Muscle of arm (tissue), 14 donors: ENCODE data around the gene DOCK2. TPM values are rescaled to one million over a fixed set of nuclear protein-coding genes. Genes with fewer than 3 reads are reported as not detected.
"Not testable (repeated sequence)": the region's sequence is repeated elsewhere in the genome, so short reads cannot be mapped to it uniquely, and the experiment has no call there.

ENCODE experiments used
- DNase-seq: peaks from one replicate; pipeline ENCODE4 v3.0.0-alpha.2; 2013
- long read RNA-seq, 11 donors: transcript quantifications; one replicate each; lab custom pipeline, GENCODE V29; 2026
- polyA plus RNA-seq, 12 donors: library from polyadenylated mRNA; unstranded; fragments of 120-200 nt; gene quantifications; one replicate each; pipeline ENCODE4 v1.2.1, GENCODE V29; 2013; ENCODE audit not compliant: insufficient read length in 12 of 12

Gene DOCK2
- 10 to 100 TPM in 2 of 12 donors, 1 to 10 TPM in 9, not detected in 1; 2.7 to 18.3 (median 3.6) TPM for polyA plus RNA-seq
- long read RNA-seq, donor 1 = 0 reads
- long read RNA-seq, donor 2 = 0 reads
- long read RNA-seq, donor 3 = 0 reads
- long read RNA-seq, donor 4 = 0 reads
- long read RNA-seq, donor 5 = 0 reads
- long read RNA-seq, donor 6 = 0 reads
- long read RNA-seq, donor 7, full-length matches to known transcripts = 1 of 1 reads
- long read RNA-seq, donor 7, partial matches to known transcripts = 0 of 1 reads
- long read RNA-seq, donor 7, other reads (novel, unspliced or antisense) = 0 of 1 reads
- long read RNA-seq, donor 8 = 0 reads
- long read RNA-seq, donor 9 = 0 reads
- long read RNA-seq, donor 10 = 0 reads
- long read RNA-seq, donor 11, full-length matches to known transcripts = 1 of 1 reads
- long read RNA-seq, donor 11, partial matches to known transcripts = 0 of 1 reads
- long read RNA-seq, donor 11, other reads (novel, unspliced or antisense) = 0 of 1 reads

DNA sequence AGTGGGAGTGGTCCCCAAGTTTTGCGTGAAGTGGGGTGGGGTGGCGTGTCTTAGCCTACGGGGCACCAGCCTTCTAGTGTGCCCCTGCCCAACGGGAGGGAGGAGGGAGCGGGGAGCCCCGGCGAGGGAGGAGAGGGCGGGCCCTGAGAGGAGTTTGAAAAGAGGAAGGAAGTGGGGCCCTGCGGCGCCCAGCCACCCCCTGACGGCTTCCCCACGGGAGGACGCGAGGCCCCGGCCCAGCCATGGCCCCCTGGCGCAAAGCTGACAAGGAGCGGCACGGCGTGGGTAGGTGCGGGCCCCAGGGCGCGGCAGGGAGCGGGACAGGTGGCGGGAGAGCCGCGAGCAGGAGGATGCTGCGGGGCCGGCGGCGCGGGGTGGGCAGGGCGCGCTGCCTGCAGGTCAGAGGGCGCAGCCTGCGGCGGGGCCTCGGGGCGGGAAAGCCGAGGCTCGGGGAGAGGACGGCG is at the start of gene DOCK2:
Gene DOCK2 (plus strand): TSS at position 191 of the 464 bp plus-strand sequence. CDS start 52 bp downstream, at position 243.
- DNase-seq = no peak

DNA sequence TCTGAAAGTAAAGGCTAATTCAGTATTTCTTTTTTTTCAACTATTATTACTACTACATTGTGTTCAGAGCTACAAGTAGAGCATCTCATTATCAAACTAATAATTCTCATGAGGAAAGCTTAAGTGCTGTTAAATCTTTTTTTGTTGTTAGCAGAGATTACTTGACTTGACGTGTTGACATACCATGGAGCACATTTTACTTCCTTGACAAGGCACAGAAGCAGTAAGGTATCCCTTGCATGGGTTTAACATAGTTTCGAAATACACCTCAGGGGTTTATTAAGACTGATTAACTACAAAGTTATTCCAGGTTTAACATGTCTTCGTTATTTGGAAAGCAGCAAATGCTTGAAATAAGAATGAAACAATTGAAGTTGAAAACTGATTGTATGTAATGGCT is 46.5 kb upstream of the DOCK2 start:
- no peak for DNase-seq

DNA sequence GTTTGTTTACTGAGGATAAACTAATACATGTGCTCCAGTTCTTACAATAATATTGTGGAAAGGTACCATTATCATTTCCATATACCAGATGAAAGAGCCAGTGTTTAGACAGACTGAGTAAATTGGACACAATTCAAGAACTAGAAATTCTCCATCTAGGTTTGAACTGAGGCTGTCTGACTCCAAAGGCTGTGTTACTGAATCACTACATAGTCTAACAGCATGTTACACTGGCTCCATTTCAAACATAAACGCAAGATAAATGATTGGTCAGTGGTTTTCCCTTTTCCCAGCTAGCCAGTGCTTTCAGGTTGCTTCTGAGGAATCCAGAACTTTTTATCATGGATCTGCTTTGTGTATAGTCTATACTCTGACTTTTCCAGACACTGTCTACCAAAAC is 45.4 kb upstream of the DOCK2 start:
- no peak for DNase-seq

DNA sequence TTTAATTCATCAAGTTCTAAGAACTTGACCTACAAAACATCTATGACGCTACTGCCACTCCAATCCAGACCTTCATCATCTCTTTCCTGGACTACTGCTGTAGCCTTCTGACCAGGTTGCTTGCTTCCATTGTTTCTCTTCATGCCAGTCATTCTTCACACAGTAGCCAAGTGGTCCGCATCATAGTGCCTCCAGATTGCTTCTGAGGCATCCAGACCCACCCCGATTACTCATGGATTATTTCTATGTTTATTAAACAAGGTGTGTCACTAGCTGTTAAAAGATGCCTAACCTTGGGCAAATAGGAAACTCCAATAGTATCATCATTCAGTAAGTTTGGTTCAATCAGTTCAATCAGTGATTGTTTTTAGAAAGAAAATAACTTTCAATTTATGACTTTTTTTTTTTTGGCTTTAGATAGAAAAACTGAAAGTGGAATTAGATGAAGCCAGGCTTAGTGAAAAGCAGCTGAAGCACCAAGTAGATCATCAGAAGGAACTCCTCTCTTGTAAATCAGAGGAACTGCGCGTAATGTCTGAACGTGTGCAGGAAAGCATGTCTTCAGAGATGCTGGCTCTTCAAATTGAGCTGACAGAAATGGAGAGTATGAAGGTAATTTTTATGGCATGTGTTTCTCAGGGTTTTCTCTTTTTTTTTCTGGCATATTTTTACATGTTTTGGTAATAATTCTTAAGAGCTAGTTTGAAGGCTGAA is 44.0 kb upstream of the DOCK2 start:
- no peak for DNase-seq

DNA sequence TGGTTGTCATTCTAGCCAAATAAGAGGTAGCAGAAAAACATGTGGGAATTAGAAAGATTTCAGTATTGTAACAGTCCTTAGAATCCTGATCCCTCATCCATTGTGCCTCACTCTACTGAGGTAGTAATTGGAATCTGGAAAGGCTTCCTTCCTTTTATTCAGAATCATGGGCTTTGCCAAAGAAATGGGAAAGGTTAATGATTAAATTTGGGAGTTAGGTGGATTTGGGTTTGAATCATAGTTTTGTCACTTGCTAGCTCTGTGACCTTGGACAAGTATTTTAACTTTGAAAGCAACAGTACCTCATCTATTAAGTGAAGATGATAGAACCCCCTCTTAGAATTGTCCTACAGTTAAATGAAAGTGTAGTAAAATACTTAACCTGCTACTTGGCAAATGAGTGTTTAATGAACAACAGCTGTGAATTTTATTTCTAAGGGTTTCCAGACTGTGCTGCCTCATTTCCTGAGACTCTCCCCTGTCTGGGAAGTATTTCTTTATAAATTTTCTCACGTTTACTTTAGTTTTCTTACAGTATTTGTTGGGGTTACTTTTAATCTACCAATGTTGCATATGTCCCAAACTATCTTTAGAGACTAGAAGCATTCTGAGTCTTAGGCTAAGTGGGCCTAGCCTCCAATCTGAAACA is 41.8 kb upstream of the DOCK2 start:
- no peak for DNase-seq

DNA sequence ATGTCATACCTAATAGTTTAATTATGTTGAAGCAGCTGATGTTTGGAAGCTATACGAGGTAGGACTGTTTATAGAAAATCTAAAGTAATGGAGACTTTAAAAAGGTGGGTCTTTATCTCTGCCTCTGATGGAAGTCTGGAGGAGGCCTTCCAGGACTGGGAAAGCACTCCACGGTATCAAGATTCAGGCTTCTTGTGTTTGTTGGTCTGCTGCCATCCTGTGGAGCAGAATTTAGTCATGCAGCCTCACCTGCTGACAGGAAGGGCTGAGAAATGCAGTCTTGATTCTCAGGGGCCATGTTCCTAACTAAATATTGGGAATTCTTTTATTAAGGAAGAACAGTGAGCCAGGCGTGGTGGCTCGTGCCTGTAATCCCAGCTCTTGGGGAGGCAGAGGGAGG is 37.6 kb upstream of the DOCK2 start:
- DNase-seq = no peak

DNA sequence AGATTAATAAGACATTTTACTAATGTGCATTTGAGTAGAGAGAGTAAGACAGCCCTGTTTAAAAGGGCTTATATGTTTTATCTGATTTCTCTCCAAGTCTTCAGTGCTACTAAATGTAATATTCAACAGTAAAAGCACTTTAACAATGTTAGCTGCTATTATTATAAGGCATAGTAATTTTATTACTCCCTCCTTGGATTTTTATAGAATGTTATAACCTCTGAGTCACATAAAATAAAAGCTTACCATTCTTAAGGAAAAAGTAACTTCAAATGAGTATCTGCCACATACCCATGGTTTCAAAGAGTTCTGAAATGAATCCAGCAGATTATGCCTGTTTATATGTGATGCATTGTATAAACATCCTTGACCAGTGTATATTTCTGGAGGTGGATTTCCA is 34.5 kb upstream of the DOCK2 start:
- DNase-seq = no peak

DNA sequence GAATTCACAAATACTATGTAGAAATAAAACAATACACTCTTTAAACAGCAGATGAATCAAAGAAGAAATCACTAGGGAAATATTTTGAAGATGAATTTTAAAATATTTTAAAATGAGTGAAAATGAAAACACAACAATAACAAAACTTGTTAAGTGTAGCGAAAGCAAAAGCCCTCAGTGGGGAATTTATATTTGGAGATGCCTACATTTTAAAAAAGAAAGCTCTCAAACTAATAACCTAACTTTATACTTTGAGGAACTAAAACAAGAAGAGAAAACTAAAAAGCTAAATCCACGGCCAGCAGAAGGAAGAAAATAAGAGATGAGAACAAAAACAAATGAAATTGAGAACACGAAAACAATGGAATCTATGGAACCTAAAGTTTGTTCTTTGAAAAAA is 30.8 kb upstream of the DOCK2 start:
- DNase-seq = no peak

DNA sequence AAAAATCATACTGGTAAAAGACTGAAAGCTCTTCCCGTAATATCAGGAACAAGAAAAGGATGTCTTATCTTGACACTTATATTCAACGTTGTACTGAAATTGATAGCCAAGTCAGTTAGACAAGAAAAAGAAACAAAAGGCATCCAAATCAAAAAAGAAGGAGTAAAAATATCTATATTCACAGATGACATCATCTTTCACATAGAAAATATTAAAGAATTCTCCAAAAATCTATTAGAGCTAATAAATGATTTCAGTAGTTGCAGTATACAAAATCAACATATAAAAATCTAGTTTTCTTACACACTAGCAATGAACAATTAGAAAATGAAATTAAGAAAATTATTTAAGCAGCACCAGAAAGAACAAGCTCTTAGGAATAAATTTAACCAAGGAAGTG is 29.2 kb upstream of the DOCK2 start:
- DNase-seq = no peak

DNA sequence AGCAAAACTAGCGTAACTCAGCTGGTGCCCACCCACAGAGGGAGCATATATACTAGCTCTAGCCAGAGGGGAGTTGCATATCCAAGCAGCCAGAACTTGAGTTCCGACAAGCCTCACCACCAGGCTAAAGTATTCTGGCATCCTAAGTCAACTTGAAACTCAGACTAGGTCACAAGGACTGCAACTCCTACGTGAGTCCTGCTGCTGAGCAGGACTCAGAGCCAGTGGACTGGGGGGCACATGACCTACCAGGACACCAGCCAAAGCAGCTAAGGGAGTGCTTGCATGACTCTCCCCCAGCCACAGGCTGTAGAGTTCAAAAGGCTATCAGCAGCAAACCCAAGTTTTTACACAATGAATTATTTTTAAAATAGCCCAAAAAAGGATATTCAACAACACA is 27.4 kb upstream of the DOCK2 start:
- DNase-seq = no peak

DNA sequence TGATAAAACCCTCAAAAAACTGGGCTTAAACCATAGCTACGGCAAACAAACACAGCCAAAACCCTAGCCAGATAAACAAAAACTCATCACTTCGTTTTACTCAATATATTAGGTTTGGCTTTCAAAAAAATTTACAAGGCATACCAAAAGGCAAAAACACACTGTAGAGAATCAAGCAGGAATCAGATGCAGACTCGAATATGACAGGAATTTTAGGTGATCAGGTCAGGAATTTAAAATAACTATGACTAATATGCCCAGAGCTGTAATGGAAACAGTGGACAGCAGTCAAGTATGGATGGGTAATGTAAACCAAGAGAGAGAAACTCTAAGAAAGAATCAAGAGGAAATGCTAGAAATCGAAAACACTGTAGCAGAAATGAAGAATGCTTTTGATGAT is 26.5 kb upstream of the DOCK2 start:
- no peak for DNase-seq

DNA sequence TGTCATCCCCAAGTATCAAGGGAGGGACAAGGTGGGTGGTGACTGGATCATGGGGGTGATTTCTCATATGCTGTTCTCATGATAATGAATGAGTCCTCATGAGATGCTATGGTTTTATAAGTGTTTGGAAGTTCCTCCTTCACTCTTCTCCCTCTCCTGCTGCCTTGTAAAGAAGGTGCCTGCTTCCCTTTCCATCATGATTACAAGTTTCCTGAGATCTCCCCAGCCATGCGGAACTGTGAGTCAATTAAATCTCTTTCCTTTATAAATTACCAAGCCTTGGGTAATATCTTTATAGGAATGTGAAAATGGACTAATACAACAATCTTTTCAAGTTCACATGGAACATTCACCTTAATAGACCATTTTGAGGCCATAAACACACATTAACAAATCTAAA is 21.5 kb upstream of the DOCK2 start:
- no peak for DNase-seq

DNA sequence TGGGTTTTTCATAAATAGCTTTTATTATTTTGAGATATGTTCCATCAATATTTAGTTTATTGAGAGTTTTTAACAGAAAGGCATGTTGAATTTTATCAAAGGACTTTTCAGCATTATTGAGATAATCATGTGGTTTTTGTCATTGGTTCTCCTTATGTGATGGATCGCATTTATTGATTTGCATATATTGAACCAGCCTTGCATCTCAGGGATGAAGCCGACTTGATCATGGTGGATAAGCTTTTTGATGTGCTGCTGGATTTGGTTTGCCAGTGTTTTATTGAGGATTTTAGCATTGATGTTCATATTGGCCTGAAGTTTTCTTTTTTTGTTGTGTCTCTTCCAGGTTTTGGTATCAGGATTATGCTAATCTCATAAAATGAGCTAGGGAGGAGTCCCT is 12.8 kb upstream of the DOCK2 start:
- not testable (repeated sequence) for DNase-seq

DNA sequence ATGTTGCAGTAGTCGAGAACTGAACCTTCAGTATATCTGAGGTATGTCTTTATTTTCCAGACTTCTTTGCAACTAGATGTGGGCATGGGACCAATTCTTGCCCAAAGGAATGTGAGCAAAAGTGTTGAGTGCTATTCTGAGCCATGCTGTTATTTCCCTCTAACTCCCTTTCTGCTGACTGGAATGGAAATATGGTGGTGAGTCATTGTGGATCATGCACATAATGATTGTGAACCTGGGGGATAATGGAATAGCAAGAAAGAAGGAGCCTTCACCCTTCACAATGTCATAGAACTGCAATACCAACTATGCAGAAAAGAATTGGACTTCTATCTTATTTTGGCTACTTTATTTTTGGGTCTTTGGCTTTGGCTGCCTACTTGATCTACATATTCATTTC is 10.3 kb upstream of the DOCK2 start:
- no peak for DNase-seq

DNA sequence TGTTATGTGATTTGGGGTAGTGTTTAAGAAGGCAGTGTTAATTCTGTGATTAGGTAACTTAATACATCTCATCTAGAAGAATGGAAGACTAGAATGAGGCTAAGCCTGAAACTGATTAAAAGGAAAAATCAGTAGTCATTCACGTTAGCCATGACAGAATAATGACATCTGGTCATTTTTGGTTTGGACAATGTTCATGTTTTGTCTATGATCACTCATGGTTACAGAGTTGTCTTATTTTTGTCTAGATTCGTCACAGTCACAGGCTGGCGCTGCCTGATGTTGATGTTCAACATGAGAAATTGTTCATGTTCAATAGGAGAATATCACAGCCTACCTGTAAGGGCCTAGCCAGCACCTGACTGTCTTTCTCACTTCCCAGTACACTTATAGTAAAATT is 9.5 kb upstream of the DOCK2 start:
- DNase-seq = no peak

DNA sequence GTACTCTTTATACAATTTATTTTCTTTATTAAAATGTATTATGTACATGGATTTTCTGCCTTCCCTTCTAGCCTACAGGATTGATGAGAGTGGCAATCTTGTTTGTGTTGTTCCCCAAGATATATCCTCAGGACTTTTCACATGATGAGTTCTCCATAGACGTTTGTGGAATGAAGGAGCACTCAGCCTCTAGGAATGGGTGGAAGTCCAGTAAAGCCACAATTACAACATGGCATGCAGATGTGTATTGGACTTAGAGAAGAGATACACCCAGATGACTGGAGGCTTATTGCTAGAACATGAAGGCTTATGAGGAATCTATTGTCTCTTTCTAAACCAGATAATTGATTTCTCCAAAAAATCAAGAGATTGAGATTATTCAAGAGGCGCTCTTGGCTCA is 8.2 kb upstream of the DOCK2 start:
- no peak for DNase-seq

DNA sequence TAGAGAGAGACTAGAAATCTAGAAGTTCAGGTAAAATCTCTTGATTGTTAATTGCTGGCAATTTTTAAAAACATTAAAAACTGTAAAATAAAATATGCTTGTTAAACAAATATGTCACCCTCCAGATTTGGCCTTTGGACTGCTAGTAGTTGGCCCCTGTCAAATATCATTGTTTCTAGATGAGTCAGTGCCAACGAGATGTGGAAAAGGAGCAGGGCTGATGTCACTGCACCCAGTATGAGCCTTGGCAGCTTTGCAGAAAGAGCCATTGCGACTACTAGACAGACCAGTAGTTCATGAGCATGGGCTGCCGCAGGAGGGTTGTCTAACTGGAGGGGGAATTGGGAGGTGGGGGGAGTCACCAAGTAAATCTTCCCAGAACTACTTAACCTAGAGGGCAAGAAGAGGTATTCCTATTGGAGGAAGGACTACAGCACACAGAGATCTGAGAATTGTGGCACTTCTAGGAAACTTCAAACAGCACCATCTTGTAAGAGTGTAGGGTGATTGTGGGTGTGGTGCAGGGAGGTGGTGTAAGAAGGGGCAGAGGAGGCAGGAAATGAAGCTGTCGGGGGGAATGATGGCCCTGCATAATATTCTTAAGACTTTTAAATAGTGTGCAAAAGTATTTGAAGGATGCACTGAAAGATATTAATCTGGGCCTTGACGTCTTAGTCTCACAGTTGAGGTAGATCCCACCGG is 7.1 kb upstream of the DOCK2 start:
- DNase-seq = no peak

DNA sequence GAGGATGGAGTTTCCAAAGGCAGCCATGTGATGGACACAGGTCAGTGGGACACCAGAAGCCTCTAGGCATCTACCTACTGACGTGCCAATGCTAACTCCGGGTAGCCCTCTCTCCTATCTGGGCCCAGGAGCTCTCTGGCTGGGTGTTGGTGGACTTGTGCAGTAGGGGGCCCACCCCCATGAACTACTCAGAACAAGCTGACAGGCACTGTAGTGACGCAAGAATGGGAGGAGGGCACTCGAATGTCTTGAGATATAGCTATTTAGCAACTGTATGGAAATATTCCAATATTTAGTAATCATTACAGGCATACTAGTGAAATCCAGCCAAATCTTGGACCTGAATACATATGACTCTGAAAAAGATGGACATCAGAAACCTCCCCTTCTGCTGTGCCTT is 5.7 kb upstream of the DOCK2 start:
- no peak for DNase-seq

DNA sequence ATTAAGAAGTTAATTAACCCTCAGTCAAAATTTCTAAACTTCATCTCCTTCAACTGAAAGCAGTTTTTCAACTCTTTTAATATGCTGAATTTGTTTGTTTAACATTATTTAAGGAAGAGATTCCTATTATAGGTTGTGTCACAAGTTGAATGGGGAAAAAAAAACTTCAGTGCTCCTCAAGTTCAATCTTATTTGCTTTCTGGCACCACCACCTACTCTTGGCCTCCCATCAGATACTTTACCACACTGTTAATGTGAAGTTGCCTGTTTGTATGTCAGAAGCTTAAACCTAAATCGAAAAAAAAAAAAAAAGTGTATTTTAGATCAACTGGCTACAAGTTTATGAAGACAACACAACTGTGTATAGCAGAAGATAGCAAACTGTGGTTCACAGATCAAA is 4.1 kb upstream of the DOCK2 start:
- no peak for DNase-seq

DNA sequence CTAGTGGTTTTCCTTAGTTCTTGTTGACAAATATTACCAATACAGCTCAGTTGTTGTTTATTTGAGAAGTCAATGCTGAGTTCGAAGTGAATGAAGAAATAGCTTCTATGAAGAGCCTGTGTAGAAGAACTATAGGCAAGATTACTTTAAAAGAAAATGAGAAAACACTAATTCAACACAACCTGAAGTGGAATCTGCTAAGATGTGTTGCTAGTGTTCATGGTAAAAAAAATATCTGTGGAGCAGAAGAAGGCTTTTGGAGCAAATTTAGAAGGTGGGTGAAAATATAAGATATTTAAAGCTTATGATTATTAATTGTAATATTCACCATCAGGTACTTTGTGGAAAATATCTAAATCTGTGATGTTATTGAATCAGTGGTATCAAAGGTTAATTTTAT is 2.5 kb upstream of the DOCK2 start:
- DNase-seq = no peak

DNA sequence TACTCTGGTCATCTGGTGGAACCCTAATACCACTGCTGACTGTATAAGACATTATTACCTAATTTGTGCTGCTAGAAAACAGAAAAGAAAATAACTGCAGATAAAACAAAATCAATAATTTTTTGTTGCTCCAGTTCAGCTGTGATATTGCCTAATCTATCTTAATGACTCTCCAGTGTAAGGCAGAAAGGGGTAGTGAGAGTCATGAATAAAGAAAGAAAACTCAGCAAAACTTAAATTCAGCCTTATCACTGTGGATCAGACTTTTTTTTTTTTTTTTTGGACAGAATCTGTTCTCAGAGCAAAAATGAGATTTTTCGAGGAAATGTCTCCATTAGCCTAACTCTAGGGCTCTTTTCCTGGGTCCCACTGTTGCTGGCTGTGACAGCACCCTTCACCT is 1.1 kb upstream of the DOCK2 start:
- no peak for DNase-seq

DNA sequence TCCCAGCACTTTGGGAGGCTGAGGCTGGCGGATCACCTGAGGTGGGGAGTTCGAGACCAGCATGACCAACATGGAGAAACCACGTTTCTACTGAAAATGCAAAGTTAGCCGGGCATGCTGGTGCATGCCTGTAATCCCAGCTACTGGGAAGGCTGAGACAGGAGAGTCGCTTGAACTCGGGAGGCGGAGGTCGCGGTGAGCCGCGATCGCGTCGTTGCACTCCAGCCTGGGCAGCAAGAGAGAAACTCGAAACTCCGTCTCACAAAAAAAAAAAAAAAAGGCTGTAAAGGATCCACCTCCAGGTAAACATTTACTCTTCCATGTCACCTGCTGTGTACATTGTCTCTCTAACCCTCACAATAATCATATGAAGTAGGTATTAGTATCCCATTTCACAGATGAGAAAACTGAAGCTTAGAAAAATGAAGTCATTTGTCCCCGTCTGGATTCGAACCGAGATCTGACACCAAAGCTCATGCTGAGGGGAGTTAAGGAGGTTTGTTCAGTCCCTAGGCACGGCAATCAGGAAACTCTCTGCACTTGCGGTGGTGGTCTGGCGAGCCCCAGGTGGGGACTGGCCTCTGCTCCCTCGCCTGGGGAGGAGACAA is 494 bp upstream of the DOCK2 start:
- DNase-seq = no peak
